Effector memory CD4-positive, alpha-beta T cell (primary cell): ENCODE measurements around the gene CALR.
"Not testable (repeated sequence)": the region's sequence is repeated elsewhere in the genome, so short reads cannot be mapped to it uniquely, and the experiment has no call there.

Experiments
- DNase-seq, 3 donors: peaks; one replicate each; pipeline ENCODE4 v3.0.0-alpha.2; 2020
- H3K27ac ChIP-seq: 2 replicates; pipeline ENCODE4 v1.7.0; 2013; ENCODE audit warnings: mild to moderate bottlenecking, low read length, moderate library complexity; ENCODE audit not compliant: insufficient read depth, poor library complexity, severe bottlenecking
- H3K27me3 ChIP-seq: replicated peaks from 2 replicates; pipeline ENCODE4 v1.7.0; 2013; ENCODE audit warnings: mild to moderate bottlenecking, low read length; ENCODE audit not compliant: insufficient read depth, control insufficient read depth, poor library complexity, severe bottlenecking
- H3K36me3 ChIP-seq: 2 replicates; pipeline ENCODE4 v1.7.0; 2013; ENCODE audit warnings: mild to moderate bottlenecking, low read length, moderate library complexity; ENCODE audit not compliant: control insufficient read depth, insufficient read depth
- H3K4me1 ChIP-seq: 2 replicates; pipeline ENCODE4 v1.7.0; 2013; ENCODE audit warnings: low read length, mild to moderate bottlenecking; ENCODE audit not compliant: control insufficient read depth, insufficient read depth, poor library complexity, severe bottlenecking
- H3K4me3 ChIP-seq: 2 replicates; pipeline ENCODE4 v1.7.0; 2013; ENCODE audit warnings: low read length, low read depth, mild to moderate bottlenecking; ENCODE audit not compliant: insufficient read depth, poor library complexity, severe bottlenecking
- H3K9me3 ChIP-seq: 2 replicates; pipeline ENCODE4 v1.7.0; 2013; ENCODE audit warnings: mild to moderate bottlenecking, low read length, moderate library complexity; ENCODE audit not compliant: control insufficient read depth
- total RNA-seq, 3 donors: gene quantifications; one replicate each; lab custom pipeline; 2026; lab: John Stamatoyannopoulos, UW

Gene CALR
- 394 to 475 (median 472) reads per million in 3 donors for total RNA-seq

GRCh38 chr19:12937927-12938778 lies at the start of gene CALR:
TSS of gene CALR (plus strand) at chr19:12938609. CDS start at chr19:12938680, 71 bp downstream.
- Histone ChIP-seq H3K4me3 (peak within 1 kb of the TSS; percentile 90), H3K27ac (peak within 1 kb of the TSS; percentile 86), H3K36me3 (peaks cover 32% of the 10 kb centered on the region), H3K27me3 (no peaks in the 10 kb centered on the region), H3K9me3 (no peaks in the 10 kb centered on the region), H3K4me1 (peaks cover 25% of the 10 kb centered on the region)
- DNase-seq, result peak; percentile 99

- DNase-seq, H3K27me3 ChIP-seq, H3K4me3 ChIP-seq, H3K9me3 ChIP-seq: not testable (repeated sequence)
- Histone ChIP-seq H3K36me3 (peaks cover 10% of the 10 kb centered on the region), H3K4me1 (peaks cover 15% of the 10 kb centered on the region), H3K27ac (peak overlapping the region; percentile 56)
Observed at GRCh38 chr19:12890299-12890786, 48.1 kb upstream of the CALR start.

GRCh38 chr19:12890787-12891552 lies 47.4 kb upstream of the CALR start, which contains the start of gene GCDH:
TSS of gene GCDH (plus strand) at chr19:12891160. CDS start at chr19:12891305, 145 bp downstream.
- peaks cover 12% of the 10 kb centered on the region for H3K36me3 ChIP-seq
- H3K9me3 ChIP-seq, result no peaks in the 10 kb centered on the region
- peaks cover 9% of the 10 kb centered on the region for H3K4me1 ChIP-seq
- no peaks in the 10 kb centered on the region for H3K27me3 ChIP-seq
- H3K4me3 ChIP-seq, result peak within 1 kb of the TSS; percentile 56
- peak; percentile 91 to 96 (median 95) for DNase-seq
- H3K27ac ChIP-seq, result peak within 1 kb of the TSS; percentile 56

- H3K27ac ChIP-seq, result peak overlapping the region; percentile 56
- peaks cover 17% of the 10 kb centered on the region for H3K36me3 ChIP-seq
- no peaks in the 10 kb centered on the region for H3K9me3 ChIP-seq
- DNase-seq, result no peak
- H3K4me3 ChIP-seq, result peak overlapping the region; percentile 56
- H3K27me3 ChIP-seq, result no peaks in the 10 kb centered on the region
- peaks cover 9% of the 10 kb centered on the region for H3K4me1 ChIP-seq
Observed at GRCh38 chr19:12891553-12892021, 46.8 kb upstream of the CALR start.

GRCh38 chr19:12893582-12893981 lies 44.8 kb upstream of the CALR start:
- Histone ChIP-seq H3K36me3 (peaks cover 31% of the 10 kb centered on the region), H3K4me3 (no peak overlapping the region), H3K4me1 (peaks cover 9% of the 10 kb centered on the region), H3K27ac (no peak overlapping the region), H3K27me3 (no peaks in the 10 kb centered on the region), H3K9me3 (no peaks in the 10 kb centered on the region)
- no peak for DNase-seq

- Histone ChIP-seq H3K27ac (no peak overlapping the region), H3K27me3 (no peaks in the 10 kb centered on the region), H3K36me3 (peaks cover 46% of the 10 kb centered on the region), H3K9me3 (no peaks in the 10 kb centered on the region), H3K4me3 (no peak overlapping the region), H3K4me1 (peaks cover 6% of the 10 kb centered on the region)
- DNase-seq, result no peak
Observed at GRCh38 chr19:12896460-12896859, 41.9 kb upstream of the CALR start.

- H3K27ac ChIP-seq, result no peak overlapping the region
- no peaks in the 10 kb centered on the region for H3K9me3 ChIP-seq
- H3K27me3 ChIP-seq, result no peaks in the 10 kb centered on the region
- H3K36me3 ChIP-seq, result peaks cover 35% of the 10 kb centered on the region
- H3K4me1 ChIP-seq, result no peaks in the 10 kb centered on the region
- no peak for DNase-seq
- no peak overlapping the region for H3K4me3 ChIP-seq
Observed at GRCh38 chr19:12899891-12900518, 38.4 kb upstream of the CALR start.

GRCh38 chr19:12907166-12907565 lies 31.2 kb upstream of the CALR start:
- Histone ChIP-seq H3K27ac (no peak overlapping the region), H3K36me3 (no peaks in the 10 kb centered on the region), H3K9me3 (no peaks in the 10 kb centered on the region), H3K4me3 (no peak overlapping the region), H3K27me3 (no peaks in the 10 kb centered on the region), H3K4me1 (no peaks in the 10 kb centered on the region)
- no peak for DNase-seq

- DNase-seq, result no peak
- no peaks in the 10 kb centered on the region for H3K36me3 ChIP-seq
- peaks cover 14% of the 10 kb centered on the region for H3K4me1 ChIP-seq
- no peak overlapping the region for H3K27ac ChIP-seq
- no peak overlapping the region for H3K4me3 ChIP-seq
- H3K27me3 ChIP-seq, result no peaks in the 10 kb centered on the region
- no peaks in the 10 kb centered on the region for H3K9me3 ChIP-seq
Observed at GRCh38 chr19:12912571-12912970, 25.8 kb upstream of the CALR start.
